Measurements from ENCODE around the gene WDR27.

- TF ChIP-seq CTCF (IDR thresholded peaks at IDR 0.05) (peak; percentile 32 to 60 (median 50)), POLR2A (IDR thresholded peaks at IDR 0.05) (no peak)
Observed at GRCh38 chr6:169420912-169421543, 280.8 kb downstream of the WDR27 start.
